ENCODE results near the gene PPP1R3G.

The PPP1R3G gene

GRCh38 chr6:5073992-5074391 is 11.1 kb upstream of the PPP1R3G start:
- DNase-seq, result no peak

GRCh38 chr6:5076931-5077330 is 8.2 kb upstream of the PPP1R3G start:
- no peak for DNase-seq

- DNase-seq, result no peak
These were observed 6.9 kb upstream of the PPP1R3G start for GRCh38 chr6:5078121-5078669.

- no peak for DNase-seq
These were observed 5.4 kb upstream of the PPP1R3G start for GRCh38 chr6:5079692-5080091.

- DNase-seq, result no peak
These were observed 4.6 kb upstream of the PPP1R3G start for GRCh38 chr6:5080574-5080973.

- no peak for DNase-seq
These were observed 4.0 kb upstream of the PPP1R3G start for GRCh38 chr6:5081182-5081581.

GRCh38 chr6:5081955-5082354 is 3.2 kb upstream of the PPP1R3G start:
- no peak for DNase-seq

- no peak for DNase-seq
These were observed 2.4 kb upstream of the PPP1R3G start for GRCh38 chr6:5082487-5083306.

GRCh38 chr6:5083307-5083583 is 1.9 kb upstream of the PPP1R3G start:
- no peak for DNase-seq

GRCh38 chr6:5083813-5084359 is 1.3 kb upstream of the PPP1R3G start:
- DNase-seq, result no peak

- DNase-seq, result no peak
These were observed 771 bp upstream of the PPP1R3G start for GRCh38 chr6:5084360-5084780.

- DNase-seq, result no peak
These were observed 630 bp downstream of the PPP1R3G start for GRCh38 chr6:5085648-5086293.

GRCh38 chr6:5086294-5086890 is 1.3 kb downstream of the PPP1R3G start:
- no peak for DNase-seq

GRCh38 chr6:5087389-5087788 is 2.2 kb downstream of the PPP1R3G start:
- peak; percentile 11 for DNase-seq

GRCh38 chr6:5088780-5089179 is 3.6 kb downstream of the PPP1R3G start:
- no peak for DNase-seq

- no peak for DNase-seq
These were observed 4.6 kb downstream of the PPP1R3G start for GRCh38 chr6:5089481-5090438.

GRCh38 chr6:5090603-5091002 is 5.5 kb downstream of the PPP1R3G start:
- DNase-seq, result no peak

- DNase-seq, result no peak
These were observed 6.3 kb downstream of the PPP1R3G start for GRCh38 chr6:5091210-5092069.

GRCh38 chr6:5093231-5094015 is 8.3 kb downstream of the PPP1R3G start:
- DNase-seq, result no peak

- no peak for DNase-seq
These were observed 9.2 kb downstream of the PPP1R3G start for GRCh38 chr6:5094327-5094726.

GRCh38 chr6:5095236-5095635 is 10.1 kb downstream of the PPP1R3G start:
- DNase-seq, result no peak
